GM10847 (cell line): ENCODE data around the gene SASH1.

Source experiments
- POLR2A ChIP-seq: IDR thresholded peaks from 2 replicates; pipeline ENCODE4 v1.6.1; 2011; ENCODE audit not compliant: insufficient read length; ENCODE audit errors: extremely low read depth

The SASH1 gene

DNA sequence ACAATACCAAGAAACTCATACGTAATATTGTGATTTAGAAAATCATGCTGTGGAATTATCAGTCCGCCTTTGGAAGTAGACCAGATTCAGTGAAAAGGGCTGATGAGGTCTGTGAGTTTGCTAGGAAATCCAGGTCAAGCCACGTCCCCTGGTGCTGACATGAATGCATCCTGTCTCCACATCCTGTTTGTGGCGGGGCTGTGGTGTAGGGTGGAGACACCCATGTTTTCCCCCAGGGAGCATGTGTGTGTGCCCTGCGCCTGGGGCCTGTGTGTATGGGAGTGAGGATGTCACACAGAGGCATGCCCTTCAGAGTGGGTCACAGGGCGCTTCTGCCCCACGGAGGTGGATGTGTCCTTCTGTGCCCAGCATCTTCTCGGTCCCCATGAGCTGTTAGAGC is 109.1 kb downstream of the SASH1 start:
- TF ChIP-seq POLR2A: no peak

DNA sequence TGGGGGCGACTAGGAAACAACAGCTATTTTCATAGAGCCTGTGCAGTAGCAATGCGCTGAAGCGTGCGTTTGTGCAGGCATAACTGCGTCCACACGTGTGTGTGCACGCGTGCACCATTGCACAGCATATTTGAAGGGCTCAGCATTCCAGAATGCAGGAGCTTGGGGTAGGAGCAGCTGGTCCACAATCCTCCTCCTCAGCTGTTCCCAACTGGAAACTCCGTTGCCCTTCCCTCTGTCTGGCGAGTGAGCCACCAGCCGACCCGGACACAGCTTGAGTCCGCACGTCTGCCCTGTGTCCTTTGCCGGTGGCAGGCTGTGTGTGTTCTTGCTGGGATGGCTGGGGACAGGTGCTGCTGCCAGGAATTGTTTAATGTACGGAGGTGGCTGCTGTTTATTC is 110.2 kb downstream of the SASH1 start:
- no peak for TF ChIP-seq POLR2A

DNA sequence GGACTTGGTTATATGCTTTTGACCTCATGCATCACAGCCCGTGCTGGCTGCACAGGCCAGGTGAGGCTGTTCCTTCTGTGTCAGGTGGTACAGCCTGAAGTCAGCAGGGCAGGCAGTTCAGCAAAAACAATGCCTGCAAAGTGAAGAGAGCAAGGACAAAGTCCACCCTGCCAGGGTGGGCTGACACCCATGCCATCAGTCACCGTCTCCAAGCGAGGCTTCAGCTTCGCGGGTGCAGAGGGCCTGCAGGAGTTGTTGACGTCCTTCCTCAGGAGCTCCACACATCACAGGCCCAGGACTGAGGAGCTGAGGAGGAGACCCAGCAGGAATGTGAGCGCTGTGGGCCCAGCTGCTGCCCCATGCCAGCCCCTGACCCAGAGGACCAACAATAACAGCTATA is 111.3 kb downstream of the SASH1 start:
- TF ChIP-seq POLR2A: no peak

DNA sequence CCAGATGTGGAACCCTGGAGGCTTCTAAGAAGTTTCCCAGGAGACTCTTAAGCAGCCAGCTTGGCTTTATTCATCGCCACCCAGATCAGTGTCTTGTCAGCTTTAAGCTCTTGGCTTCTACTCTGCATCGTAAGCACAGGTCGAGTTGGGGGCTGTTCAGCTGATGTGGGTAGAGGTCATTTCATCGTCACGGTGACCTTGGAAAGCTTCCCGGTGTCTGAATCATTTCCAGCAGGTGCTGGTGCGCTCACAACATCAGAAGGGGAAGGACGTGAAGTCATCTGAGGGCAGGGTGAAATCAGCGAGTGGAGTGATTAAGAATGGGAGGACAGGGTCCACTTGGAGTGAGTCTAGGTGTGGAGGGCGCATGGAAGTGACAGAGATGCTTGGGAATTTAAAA is 112.6 kb downstream of the SASH1 start:
- no peak for TF ChIP-seq POLR2A

DNA sequence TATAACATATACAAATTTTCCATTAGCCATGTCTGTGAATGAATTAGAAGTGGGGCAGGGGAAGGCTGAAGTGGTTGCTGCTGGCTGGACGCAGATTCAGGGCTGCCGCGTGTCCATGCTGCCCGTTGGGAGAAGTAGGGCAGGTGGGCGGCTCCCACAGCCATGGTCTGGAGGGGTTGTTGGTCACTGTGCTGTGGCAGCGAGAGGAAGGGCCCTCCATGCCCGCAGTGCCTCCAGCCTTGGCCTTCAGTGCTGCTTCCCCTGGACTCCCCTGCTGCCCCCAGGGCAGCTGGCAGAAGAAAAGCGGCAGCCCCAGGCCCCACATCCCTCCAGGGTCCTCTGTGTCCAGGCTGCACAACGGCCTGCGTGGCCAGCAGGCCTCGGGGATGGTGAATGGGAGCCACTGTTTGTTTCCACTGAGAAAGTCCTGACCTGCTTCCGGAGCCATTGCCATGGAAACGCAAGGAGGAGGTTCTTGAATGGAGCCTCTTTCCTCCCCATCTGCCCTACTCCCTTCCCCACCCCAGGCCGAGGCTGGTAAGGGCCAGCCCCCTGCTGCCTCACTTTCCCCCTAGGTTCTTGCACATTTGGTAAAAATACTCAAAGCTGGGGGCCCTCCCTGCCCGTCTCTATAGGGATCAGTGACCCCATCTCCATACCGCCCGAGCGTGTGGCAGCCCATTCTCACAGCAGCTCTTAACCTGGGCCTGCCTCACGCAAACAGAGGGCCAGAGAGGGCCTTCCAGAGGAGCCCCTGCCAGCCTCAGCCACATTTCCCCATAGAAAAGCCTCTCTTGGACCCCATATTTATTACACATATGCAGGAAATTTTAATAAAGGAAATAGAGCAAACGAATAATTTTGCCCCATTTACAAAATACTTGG is 113.3 kb downstream of the SASH1 start:
- no peak for TF ChIP-seq POLR2A

DNA sequence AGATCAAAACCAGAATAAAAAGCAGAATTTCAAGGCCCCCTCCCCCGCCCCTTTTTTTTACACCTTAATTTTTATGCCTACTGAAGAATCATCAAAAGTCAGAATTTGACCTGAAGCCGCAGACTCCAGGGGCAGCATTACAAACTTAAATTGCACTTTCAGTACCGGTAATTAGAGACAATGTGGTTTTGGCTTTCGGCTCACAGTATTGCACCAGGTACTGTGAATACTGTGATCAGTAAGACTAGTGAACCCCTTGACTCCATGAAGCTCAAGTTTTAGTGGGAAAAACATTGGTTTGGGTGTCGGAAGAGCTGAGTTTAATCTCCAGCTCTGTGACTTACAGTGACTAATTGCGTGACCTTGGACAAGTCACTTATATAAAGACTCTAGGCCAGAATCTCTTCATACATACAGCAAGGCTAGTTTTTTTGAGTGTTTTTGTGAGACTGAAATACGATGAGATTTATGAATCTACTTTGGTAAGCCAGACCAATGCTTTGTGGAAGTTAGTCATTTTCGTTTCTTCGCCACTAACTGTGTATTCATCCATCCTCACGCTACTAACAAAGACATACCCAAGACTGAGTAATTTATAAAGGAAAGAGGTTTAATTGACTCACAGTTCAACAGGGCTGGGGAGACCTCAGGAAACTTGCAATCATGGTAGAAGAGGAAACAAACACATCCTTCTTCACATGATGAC is 114.7 kb downstream of the SASH1 start:
- TF ChIP-seq POLR2A: no peak

DNA sequence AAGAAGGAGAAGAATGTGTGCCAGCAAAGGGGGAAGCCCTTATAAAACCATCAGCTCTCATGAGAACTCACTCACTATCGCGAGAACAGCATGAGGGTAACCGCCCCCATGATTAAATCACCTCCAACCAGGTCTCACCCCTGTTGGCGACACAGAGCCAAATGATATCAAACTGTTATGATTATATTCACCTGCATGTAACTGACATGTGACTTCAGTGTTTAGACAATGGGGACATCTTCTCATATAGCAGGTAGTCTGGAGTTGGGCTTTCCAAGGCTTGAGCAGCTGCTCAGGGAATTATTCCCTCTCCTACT is 115.2 kb downstream of the SASH1 start:
- no peak for TF ChIP-seq POLR2A

DNA sequence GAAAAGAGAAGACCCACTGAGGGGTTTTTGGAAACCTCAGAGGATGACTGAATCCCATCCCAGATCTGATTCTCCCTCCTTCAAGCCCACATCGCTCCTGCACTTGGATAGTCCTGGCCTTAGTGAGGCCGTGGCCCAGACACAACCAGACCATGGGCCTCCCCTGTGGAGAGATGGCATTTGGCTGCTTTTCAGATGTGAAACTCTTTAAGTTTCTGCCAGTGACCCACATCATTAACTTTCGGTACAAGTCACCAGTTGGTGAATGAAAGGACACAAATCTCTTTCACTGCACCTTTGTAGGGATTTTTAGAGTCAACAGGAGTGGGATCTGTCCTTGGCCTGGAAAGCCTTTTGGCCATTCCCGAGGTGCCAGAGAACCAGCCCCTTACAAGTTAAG is 116.6 kb downstream of the SASH1 start:
- TF ChIP-seq POLR2A: no peak

DNA sequence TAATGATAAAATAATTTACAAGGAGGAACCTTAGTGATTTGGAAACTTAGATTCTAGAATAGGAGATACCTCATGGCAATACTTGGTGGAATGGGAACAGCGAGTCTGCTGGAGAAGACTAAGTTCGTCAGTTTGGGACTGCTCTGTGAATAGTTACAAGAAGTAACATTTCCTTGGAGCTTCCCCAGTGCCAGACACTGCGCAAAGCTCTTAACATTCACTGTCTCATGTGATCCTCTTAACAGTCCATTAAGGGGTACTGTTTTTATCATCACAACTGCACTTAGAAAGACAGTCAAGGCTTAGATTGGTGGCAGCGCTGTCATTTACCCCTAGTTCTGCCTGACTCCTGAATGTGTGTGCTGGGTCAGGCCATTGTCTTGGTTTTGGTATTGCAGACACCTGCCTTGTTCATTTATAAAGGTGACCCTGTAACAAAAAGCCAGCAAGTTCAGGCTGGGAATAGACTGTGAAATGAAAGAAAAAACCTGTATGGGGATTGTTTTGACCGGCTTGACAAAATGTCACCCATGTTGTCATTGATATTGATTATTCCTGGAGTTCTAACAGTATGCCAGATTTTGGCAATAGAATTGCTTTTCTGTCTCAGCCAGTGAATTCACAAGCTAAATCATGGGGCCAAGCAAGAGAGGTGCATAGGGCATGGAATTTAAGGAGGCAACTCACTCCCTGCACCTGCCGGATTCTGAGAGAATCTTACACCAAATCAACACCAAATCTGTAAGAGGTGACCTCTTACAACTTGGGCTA is 118.4 kb downstream of the SASH1 start:
- TF ChIP-seq POLR2A: no peak

DNA sequence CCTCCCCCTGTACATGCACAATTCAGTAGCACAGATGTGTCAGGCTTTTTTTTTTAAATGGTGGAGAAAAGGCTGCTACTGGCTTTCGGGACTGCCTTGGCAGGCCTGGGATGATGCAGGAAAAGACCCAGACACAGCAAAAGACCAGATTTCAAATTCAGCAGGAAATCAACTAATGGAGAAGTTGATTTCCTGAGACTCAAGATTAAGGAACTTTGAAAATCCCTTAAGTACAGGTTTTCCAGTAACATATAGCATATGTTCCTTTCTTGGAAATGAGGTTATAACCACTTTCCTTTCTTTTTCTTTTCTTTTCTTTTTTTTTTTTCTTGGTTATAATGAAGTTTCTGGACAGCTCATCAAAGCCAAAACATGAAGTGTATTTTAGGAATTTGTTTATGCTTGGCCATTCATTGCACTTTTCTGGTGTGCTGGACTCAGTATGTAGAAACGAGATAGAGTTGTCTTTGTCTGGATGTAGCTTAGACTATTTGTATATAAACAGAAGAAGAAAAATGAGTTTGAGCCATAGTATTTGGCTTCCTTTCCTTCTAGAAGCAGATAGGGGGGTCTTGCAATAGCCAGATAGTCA is 119.4 kb downstream of the SASH1 start:
- no peak for TF ChIP-seq POLR2A

DNA sequence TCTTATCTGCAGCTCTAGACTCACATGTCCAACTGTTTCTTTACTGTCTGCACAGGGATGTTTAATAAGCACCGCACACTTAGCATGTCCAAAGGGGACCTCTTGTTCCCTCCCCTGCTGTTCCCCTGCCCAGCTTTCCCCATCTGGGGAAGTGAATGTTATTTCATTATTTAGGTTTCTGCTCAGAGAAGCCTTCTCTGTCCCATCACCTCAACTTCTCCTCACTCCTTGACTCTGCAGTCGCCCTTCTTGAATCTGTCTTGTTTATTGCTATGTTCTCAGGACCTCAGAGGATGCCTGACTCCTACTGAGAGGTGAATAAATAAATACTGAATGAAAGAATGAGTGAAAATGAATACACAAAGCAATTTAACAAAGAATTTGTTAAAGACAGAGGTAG is 121.0 kb downstream of the SASH1 start:
- no peak for TF ChIP-seq POLR2A

DNA sequence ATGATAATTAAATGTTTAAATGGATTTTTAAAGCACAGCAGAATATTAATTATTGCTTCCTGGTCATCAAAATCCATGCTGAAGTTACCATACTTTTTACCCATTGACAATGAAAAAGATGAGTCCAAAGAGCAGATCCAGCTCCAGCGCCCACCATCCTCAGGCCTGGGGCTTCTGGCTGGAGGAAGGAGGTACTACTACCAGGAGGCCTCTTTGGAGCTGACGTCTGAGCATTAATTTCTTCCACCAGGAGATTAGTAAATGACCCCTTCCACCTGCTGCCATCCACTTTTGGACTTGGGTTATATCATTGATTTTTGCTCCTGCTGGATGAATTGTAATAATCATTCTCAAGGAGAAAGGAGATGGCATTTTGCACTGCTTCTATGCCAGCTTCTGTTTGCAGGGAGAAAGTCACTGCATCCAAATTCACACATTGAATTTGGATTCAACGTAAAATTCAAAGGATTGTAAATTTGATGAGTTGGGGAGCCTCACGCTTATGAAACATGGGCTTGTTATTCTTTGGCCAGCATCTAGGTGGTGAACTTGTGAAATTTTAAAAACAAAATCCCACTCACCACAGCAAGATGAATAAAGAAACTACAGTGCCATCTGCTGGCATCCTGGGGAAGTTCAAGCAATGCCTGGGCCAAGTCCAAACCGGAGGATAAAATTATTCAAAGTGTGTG is 121.8 kb downstream of the SASH1 start:
- TF ChIP-seq POLR2A: no peak

DNA sequence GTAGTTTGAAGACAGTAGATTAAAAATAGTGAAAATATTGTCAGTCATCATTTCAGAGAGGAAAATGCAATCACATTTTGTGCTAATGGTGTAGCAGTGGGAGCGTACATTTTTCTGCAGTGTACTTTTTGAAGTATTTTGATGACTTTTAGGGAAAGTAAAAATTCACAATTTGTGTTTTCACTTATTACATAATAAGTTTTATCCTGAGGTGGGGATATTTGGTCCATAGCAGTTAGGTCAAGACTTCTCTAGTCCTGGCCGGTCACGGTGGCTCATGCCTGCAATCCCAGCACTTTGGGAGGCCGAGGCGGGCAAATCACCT is 122.3 kb downstream of the SASH1 start:
- no peak for TF ChIP-seq POLR2A

DNA sequence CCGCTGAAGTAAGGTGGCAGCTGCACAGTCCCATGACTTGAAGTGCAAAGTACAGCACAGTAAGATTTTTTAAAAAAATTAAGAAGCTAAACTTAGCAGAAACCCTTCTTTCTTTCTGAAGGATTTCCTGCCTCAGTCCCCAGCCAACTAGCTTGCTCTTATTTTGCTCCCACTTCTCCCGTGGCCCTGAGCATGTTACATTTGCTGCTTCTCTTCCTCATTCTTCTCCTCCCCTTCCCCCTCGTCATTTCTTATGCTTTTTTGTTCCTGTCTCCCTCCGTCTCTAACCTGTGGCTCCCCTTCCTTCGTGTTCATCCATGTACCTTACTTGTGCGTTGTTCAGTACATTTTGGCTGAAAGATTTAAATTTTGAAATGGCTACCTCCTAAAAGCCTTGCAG is 123.0 kb downstream of the SASH1 start:
- TF ChIP-seq POLR2A: no peak

DNA sequence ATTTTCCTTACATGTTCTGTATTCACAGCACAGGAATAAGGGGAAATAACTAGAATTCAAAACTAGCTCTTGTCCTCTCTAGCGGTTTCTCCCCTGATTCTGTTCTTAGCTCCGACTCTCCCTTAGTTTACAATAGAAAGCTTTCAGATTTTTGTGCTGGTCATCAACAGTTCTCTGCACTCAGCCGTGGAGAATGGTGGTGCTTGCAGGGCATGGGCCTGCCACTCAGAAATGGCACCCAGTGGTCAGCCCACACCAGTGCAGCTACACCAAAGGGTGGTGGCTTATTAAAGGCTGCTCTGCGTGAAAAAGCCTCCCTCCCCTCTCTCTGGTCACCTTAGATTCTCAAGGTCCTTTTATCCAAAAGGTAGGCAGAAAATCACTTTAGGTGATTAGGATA is 123.5 kb downstream of the SASH1 start:
- no peak for TF ChIP-seq POLR2A
